Cardiac fibroblast (primary cell): ENCODE data around the gene CHRND.

Experiments
- DNase-seq, 2 donors: peaks; one replicate each; pipeline versions ENCODE4 v3.0.0 to v3.0.0-alpha.2; 2010; ENCODE audit warnings: low read depth in 2 of 2
- H3K4me3 ChIP-seq, 2 donors: replicated peaks in 1 of 2; 1 replicate in 1 of 2; 2 replicates in 1 of 2; pipeline ENCODE4 v1.5.1; 2011; ENCODE audit warnings: low read depth in 2 of 2, low read length in 2 of 2, mild to moderate bottlenecking in 2 of 2, moderate library complexity in 1 of 2
- CTCF ChIP-seq: IDR thresholded peaks from one replicate; pipeline ENCODE4 v1.5.1; 2011; ENCODE audit warnings: low read depth, mild to moderate bottlenecking, low read length, inconsistent platforms

The CHRND gene

GRCh38 chr2:232480201-232481190, 45.5 kb upstream of the CHRND start:
- no peak overlapping the region for H3K4me3 ChIP-seq
- DNase-seq: no peak
- no peak for TF ChIP-seq CTCF

- DNase-seq: no peak
- TF ChIP-seq CTCF: no peak
Measured at GRCh38 chr2:232481322-232482140, 44.4 kb upstream of the CHRND start.

GRCh38 chr2:232482301-232483238, 43.4 kb upstream of the CHRND start:
- DNase-seq: no peak
- no peak for TF ChIP-seq CTCF
- no peak overlapping the region for H3K4me3 ChIP-seq

More at GRCh38 chr2:232481322-232482140, 44.4 kb upstream of the CHRND start:
- no peak overlapping the region for H3K4me3 ChIP-seq

- no peak overlapping the region for H3K4me3 ChIP-seq
- no peak for TF ChIP-seq CTCF
- no peak for DNase-seq
Measured at GRCh38 chr2:232483311-232483922, 42.5 kb upstream of the CHRND start.

GRCh38 chr2:232483923-232484627, 41.9 kb upstream of the CHRND start:
- TF ChIP-seq CTCF: no peak
- H3K4me3 ChIP-seq: no peak overlapping the region
- DNase-seq: no peak
